BE2C (cell line): Measurements from ENCODE around the gene PDYN.

Experiments
- DNase-seq: peaks from one replicate; pipeline ENCODE4 v3.0.0-alpha.2; 2020
- H3K27me3 ChIP-seq: fragments of 250-450 bp; sonication (Bioruptor Pico); 2 replicates; pipeline ENCODE4 v1.5.1; 2020; ENCODE audit warnings: mild to moderate bottlenecking
- H3K36me3 ChIP-seq: fragments of 250-450 bp; sonication (Bioruptor Pico); 2 replicates; pipeline ENCODE4 v1.5.1; 2020; ENCODE audit warnings: mild to moderate bottlenecking
- H3K4me1 ChIP-seq: fragments of 250-450 bp; sonication (Bioruptor Pico); 2 replicates; pipeline ENCODE4 v1.5.1; 2020
- H3K4me3 ChIP-seq: 2 replicates; pipeline ENCODE4 v1.5.1; 2011; ENCODE audit warnings: low read depth, low read length
- H3K9me3 ChIP-seq: fragments of 250-450 bp; sonication (Bioruptor Pico); 2 replicates; pipeline ENCODE4 v1.5.1; 2020
- CTCF ChIP-seq: IDR thresholded peaks from 2 replicates; pipeline ENCODE4 v1.5.1; 2012; ENCODE audit warnings: mild to moderate bottlenecking, low read depth, low read length

PDYN gene

GRCh38 chr20:1998715-1999114 is 4.9 kb upstream of the PDYN start:
- H3K4me1 ChIP-seq, result no peaks in the 10 kb centered on the region
- H3K4me3 ChIP-seq, result no peak overlapping the region
- no peaks in the 10 kb centered on the region for H3K9me3 ChIP-seq
- peaks cover 6% of the 10 kb centered on the region for H3K27me3 ChIP-seq
- no peaks in the 10 kb centered on the region for H3K36me3 ChIP-seq
- no peak for DNase-seq
- TF ChIP-seq CTCF, result no peak

GRCh38 chr20:1998193-1998520 is 4.3 kb upstream of the PDYN start:
- DNase-seq, result no peak
- no peaks in the 10 kb centered on the region for H3K9me3 ChIP-seq
- no peaks in the 10 kb centered on the region for H3K4me1 ChIP-seq
- peaks cover 6% of the 10 kb centered on the region for H3K27me3 ChIP-seq
- no peak for TF ChIP-seq CTCF
- no peaks in the 10 kb centered on the region for H3K36me3 ChIP-seq
- no peak overlapping the region for H3K4me3 ChIP-seq

- Histone ChIP-seq H3K4me3 (no peak overlapping the region), H3K36me3 (no peaks in the 10 kb centered on the region), H3K4me1 (no peaks in the 10 kb centered on the region), H3K27me3 (peaks cover 6% of the 10 kb centered on the region), H3K9me3 (no peaks in the 10 kb centered on the region)
- DNase-seq, result no peak
- no peak for TF ChIP-seq CTCF
These were observed 3.8 kb upstream of the PDYN start for GRCh38 chr20:1997483-1998192.

GRCh38 chr20:1995531-1996310 is 1.9 kb upstream of the PDYN start:
- no peaks in the 10 kb centered on the region for H3K9me3 ChIP-seq
- H3K36me3 ChIP-seq, result no peaks in the 10 kb centered on the region
- TF ChIP-seq CTCF, result no peak
- H3K27me3 ChIP-seq, result peaks cover 6% of the 10 kb centered on the region
- no peaks in the 10 kb centered on the region for H3K4me1 ChIP-seq
- no peak for DNase-seq
- H3K4me3 ChIP-seq, result no peak overlapping the region

GRCh38 chr20:1994627-1995026 is 769 bp upstream of the PDYN start:
- DNase-seq, result no peak
- H3K27me3 ChIP-seq, result peaks cover 6% of the 10 kb centered on the region
- TF ChIP-seq CTCF, result no peak
- H3K36me3 ChIP-seq, result no peaks in the 10 kb centered on the region
- no peaks in the 10 kb centered on the region for H3K9me3 ChIP-seq
- H3K4me1 ChIP-seq, result no peaks in the 10 kb centered on the region
- no peak overlapping the region for H3K4me3 ChIP-seq
